Cortex of kidney (tissue), 1 donor: Measurements from ENCODE around the gene INTS1.
"Not testable (repeated sequence)": the region's sequence is repeated elsewhere in the genome, so short reads cannot be mapped to it uniquely, and the experiment has no call there.

Experiments used
- DNase-seq: peaks from one replicate; lab custom pipeline; 2025; lab: John Stamatoyannopoulos, UW

The INTS1 gene

DNA sequence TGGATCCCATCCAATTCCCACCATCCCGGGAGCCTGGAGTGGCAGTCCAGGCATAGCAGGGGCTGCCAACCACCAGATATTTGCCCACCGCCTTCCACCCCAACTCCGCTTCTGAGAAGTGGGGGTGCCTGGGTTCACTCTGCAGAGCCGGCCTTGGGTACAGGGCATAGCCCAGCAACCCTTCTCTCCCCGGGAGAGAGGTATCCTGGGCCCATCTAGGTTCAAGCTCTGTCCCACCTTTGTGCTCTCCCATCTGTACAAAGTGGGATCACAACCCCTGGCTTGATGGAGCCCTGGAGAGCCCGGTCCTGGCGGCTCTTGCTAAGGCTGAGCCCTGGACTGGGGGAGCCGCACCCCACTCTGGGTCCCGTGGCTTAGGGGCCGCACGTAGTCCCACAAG, 57.1 kb downstream of the INTS1 start:
- no peak for DNase-seq

DNA sequence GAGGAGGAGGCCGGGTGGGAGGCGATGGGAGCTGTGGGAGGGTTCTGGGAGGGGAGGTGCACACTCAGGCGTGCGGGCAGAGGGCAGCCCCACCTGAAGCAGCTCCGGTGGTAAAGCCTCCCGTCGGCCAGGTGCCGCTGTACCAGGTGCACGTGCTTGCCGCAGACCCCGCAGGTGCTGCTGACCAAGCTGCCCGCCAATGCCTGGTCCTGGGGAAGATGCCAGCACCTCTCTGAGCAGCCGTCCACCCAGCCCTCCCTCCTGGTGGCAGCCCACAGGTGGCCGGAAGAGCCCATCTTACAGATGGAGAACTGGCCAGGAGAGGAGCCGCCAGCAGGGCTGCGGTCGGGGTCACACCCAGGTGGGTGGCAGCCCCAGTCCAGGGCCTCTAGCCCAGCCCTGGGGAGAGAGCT, 57.6 kb downstream of the INTS1 start:
- no peak for DNase-seq

DNA sequence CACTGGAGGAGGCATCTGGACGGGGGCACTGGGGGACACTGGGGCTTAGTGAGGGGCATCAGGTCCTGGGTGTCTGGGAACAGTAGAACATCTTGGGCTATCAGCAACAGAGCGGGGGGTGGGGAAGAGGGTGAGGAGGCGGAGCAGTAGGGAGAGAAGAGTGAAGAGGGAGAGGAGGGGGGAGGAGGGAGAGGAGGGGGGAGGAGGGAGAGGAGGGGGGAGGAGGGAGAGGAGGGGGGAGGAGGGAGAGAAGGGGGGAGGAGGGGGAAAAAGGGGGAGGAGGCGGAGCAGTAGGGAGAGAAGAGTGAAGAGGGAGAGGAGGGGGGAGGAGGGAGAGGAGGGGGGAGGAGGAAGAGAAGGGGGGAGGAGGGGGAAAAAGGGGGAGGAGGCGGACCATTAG, 58.2 kb downstream of the INTS1 start:
- DNase-seq = not testable (repeated sequence)

DNA sequence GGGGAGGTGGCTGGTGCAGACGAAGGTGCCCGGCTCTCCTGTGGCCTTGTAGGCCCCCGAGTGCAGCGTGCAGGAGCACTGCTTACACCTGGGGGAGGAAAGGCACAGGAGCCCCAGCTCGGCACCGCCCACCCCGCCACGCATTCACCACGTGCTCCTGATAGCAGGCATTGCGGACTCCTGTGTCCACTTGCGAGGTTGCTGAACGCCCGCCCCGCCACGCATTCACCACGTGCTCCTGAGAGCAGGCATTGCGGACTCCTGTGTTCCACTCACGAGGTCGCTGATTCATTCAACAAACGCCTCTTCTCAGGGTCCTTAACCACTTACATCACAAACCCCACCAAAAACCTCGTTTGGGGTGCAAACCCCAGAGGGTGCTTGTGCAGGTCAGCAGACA, 58.8 kb downstream of the INTS1 start:
- no peak for DNase-seq

DNA sequence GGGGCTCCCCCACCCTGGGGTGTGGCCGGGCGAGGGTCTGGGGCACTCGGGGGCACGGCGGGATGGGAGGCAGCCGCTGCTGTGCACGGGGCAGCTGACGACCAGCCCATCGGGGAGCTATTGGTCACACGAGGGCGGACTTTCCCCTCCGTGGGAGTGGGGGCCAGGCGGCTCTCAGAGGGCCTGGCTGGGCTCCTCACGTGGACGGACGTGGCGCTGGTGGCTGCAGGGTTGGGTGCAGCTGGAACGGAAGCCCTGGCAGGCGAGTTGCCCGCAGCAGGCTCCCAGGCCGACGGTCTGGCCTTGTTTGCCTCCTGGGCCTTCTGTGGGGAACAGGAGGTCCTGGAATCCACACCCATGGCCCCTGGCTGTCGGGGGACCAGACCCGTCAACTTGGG, 59.3 kb downstream of the INTS1 start:
- no peak for DNase-seq

DNA sequence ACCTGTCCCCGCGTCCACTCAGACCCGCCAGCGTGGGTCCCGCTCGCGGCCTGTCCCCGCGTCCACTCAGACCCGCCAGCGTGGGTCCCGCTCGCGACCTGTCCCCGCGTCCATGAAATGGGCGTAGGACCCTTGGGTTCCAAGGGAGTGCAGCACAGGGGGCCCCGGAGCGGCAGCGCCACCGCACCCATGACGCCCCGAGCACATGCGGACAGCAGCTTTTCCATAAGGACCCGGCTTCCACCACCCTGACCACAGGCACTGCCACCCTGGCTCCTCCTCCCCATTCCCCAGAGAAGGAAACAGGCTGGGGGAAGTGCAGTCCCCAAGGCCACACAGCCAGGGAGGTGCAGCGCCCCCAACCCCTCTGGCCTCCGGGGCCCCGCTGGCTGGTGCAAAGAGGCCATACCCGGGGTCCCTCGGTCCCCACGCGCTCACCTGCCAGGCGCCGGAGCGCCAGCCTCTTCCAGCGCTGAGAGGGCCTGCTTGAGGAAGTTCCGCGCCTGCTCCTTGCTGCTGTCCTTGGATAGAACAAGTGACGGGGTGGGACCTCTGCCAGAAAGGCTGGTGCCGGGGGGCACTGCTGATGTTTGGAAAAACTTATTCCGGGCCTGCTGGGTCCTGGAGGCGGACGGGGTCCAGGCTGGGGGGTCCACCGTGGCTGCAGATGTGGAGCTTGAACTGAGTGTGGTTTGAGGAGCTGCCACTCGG, 59.8 kb downstream of the INTS1 start:
- DNase-seq = no peak

DNA sequence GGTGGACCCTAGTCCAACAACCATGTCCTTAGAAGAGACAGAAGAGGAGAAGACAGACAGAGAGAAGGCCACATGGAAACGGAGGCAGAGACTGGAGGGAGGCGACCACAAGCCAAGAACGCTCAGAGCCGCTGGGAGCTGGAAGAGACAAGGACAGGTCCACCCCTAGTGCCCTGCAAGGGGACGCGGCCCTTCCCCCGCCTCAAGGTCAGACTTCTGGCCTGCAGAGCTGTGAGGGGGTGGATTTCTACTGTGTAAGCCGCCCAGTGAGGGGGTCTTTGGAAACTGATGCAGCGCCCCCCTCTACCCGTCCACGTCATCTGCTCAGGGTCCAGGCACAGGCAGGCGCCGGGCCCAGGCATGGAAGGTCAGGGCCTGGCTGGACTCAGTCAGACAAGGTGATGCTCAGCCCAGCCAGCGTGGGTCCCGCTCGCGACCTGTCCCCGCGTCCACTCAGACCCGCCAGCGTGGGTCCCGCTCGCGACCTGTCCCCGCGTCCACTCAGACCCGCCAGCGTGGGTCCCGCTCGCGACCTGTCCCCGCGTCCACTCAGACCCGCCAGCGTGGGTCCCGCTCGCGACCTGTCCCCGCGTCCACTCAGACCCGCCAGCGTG, 60.5 kb downstream of the INTS1 start:
- not testable (repeated sequence) for DNase-seq

DNA sequence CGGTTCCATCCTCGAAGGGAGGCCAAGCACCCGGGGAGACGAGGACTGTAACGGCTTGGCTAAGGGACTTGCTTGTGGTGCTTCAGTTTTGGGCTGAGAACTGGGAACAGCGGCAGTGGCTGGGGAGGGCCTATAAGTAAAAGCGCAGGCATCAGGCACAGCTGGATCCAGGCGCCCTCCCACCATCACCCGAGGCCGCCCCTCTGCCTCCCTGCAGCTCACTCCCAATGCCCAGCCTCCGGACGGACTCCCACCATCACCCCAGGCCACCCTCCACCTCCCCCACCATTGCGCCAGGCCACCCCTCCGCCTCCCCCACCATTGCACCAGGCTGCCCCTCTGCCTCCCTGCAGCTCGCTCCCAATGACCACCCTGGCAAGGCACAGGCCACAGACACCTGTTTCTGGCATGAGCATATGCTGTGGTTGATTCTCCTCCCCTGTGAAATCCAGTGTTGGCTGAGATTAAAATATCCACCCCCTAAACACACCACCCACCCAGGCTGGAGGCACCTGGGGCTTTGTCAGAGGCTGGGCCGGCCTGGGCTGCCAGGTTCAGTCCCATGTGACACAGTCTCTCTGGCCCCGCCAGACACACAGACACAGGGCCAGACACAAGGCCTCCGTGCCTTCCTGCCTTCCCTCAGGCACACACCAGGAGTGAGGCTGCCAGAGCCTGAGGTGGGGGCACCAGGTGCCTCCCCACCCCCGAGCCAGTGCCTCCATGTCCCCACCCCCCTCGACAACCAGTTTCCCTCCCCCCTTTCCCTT, 61.6 kb downstream of the INTS1 start:
- DNase-seq = no peak

DNA sequence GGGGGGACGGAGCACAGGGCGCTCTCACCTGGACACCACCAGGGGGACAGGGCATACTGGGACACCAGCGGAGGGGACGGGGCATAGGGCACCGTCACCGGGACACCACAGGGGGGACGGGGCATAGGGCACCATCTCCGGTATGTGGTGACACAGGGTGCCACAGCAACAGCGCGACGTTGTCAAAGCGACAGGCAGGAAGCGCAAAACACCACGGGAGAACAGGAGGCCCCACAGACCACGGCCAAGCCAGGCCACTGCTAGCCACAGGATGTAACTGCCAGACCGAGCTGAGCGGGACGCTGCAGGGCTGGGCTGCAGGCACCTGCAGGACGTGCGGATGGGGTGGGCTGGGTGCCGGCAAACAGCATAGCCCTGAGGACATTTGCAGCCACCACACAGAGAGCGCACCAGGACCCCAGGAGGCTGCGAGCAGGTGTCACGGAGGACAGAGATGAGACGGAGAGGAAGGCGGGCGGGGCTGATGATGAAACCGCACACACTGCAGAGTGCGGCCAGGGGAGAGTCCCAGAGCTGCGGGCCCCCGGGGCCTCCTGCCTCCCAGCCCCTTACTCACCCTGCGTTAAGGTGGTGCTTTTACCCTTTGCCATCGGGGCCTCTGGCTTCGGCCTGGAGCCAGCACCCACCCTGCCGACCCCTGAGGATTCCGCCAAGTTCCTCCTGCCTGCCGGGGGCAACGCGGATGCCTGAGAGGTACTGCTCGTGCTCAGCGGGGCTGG, 62.4 kb downstream of the INTS1 start:
- no peak for DNase-seq

DNA sequence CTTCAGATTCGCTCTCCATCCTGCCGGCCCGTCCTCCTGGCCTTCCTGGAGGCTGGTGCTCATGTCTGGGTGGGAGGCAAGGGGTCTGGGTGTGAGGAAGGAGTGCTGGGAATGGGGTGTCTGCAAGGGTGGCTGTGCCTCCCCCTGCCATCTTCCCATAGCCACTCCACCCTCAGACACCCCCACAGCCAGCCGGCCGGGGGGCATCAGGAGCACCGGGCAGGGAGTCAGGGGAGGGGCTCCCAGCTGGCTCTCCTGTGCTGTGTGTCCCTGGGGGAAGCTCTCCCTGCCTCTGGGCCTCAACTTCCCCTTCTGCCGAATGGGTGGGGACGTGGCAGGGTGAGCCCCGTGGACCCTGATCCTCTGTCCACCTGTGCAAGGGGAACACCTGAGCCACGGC, 63.6 kb downstream of the INTS1 start:
- DNase-seq = no peak

DNA sequence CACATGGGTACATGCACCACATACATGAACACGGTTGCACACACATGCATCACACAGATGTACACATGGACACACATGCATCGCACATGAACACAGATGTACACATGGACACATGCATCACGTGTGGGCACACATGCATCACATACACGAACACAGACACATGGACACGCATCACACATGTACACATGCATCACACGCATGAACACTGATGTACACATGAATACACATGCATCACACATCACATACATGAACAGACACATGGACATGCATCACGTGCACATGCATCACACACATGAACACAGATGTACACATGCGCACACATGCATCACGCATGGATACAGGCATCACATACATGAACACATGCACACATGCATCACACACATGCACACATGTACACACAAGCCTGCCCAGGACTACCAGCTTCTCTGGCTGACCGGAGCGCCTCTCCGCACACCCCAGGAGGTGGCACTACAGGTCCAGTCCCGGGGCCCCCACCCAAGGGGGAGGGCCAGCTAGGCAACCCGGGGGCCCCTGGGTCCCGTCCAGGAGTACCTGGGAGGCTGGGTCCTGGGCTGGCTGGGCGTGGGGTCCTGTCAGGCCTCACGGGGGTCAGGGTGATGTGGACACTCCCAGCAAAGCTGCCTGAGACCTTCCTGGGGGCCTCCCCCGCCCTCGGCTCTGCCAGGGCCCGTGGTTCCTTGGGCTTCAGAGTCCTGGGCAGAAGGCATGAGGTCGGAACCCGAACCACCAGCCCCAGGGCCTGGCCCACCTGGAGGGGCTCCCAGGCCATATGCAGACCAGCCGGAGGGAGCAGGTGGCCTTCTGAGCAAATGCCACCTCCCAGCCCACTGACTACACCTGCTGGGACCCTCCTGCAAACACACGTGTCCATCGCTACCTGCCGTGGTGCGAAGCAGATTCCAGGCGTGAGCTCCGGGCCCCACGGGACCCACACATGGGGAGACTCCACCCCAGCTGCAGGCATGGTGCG, 64.5 kb downstream of the INTS1 start:
- DNase-seq = no peak

DNA sequence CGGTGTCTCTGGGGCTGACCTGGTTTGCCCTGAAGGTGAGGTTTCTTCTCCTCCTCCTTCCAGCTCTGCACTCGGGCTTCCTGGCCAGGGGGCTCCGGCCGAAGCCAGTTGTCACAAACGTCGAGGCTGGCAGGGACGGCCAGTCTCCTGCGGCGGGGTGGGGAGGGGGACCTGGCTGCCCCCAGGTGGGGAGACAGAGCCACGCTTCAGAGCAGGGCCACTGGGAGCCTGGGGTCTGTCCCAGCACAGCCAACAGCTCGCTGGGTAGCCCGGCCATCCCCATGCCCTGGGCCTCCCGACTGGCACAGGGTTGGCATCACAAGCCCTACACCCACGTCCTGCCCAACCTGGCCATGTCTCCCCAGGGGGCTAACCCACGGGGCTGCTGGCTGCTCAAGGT, 65.4 kb downstream of the INTS1 start:
- DNase-seq = no peak

DNA sequence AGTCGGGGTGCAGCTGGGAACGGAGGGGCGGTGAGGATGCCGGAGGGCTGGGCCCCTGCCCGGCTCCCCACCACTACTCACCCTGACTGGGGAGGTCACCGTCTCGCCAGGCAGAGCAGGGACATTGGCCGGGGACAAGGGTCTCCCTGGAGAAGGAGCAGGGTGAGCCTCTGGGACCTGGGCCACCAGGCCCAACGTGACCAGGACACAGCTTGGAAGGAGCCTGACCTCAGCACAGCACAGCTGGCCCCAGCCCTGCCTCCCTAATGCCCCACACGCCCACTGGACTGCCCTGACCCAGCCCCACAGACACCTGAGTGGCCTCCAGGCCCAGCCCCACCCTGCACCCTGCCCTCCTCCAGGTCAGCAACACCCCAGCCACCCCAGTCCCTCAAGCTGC, 66.0 kb downstream of the INTS1 start:
- no peak for DNase-seq

DNA sequence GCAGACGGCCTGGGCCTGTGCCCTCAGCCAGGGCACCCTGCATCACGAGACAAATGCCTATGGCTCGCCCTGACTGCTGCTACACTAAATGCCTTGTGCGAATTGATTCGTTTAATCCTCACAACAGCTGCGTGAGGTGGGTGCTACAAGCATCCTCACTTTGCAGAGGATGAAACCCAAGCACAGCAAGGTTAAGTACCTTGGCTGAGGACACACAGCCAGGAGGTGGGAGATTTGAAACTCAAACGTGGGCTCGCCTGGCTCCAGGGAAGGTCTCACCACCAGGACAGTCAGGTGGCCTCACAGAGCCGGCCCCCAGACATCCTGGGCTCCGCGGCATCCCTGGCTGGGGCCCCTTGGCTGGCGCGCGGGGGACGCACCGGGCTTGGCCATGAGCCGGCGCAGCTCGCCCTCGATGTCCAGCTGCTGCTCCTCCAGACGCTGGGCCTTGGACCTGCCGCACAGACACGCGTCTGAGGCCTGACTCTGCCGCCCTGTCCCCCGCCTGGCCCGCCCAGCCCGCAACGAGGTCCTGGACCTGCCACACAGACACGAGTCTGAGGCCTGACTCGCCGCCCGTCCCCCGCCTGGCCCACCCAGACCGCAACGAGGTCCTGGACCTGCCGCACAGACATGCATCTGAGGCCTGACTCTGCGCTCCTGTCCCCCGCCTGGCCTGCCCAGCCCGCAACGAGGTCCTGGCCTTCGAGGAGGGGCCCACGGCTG, 66.9 kb downstream of the INTS1 start:
- no peak for DNase-seq

DNA sequence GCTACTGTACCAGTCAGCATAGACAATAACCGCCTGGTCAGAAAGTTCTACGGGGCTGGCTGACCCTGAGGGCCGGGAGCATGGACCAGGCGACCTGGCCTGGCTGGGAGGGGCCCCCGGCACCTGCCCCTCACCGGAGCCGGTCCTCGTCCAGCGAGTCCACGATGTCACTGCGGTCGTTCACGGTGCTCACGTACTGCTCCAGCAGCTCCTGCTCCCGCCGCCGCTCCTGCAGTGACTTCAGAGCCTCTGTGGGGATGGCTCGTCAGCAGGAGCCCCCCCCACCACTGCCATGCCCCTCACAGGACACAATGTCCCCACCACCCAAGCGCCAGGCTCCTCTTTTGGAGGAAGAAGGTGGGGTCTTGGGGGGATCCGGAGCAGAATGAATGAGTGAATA, 67.6 kb downstream of the INTS1 start:
- no peak for DNase-seq

DNA sequence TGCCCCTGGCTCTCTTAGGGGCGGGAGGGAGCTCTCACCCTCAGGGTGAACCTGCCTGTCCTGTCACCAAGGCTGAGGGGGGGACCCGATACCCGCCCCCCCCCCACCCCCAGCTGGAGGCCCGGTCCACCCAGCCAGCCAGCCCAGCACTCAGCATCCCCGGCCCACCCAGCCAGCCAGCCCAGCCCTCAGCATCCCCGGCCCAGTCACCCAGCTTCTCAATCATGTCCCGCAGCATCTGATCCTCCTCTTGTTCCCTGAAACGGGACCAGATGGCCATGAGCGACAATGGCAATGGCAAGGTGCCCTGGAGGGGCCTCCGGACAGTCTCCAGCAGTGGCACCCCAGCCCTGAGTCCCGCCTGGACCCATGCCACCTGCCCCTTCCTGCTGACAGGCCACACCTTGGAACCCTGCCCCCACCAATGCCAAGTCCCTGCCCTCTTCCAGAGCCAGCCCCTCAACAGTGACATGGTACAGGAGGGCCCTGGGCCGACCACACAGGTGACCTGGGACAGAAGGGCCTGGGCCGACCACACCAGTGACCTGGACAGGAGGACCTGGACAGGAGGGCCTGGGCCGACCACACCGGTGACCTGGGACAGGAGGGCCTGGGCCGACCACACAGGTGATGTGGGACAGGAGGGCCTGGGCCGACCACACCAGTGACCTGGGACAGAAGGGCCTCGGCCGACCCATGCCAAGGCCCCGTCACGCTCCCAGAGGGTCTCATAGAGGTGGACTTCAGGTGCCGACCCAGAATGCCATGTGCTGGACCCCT, 69.1 kb downstream of the INTS1 start:
- DNase-seq = no peak

DNA sequence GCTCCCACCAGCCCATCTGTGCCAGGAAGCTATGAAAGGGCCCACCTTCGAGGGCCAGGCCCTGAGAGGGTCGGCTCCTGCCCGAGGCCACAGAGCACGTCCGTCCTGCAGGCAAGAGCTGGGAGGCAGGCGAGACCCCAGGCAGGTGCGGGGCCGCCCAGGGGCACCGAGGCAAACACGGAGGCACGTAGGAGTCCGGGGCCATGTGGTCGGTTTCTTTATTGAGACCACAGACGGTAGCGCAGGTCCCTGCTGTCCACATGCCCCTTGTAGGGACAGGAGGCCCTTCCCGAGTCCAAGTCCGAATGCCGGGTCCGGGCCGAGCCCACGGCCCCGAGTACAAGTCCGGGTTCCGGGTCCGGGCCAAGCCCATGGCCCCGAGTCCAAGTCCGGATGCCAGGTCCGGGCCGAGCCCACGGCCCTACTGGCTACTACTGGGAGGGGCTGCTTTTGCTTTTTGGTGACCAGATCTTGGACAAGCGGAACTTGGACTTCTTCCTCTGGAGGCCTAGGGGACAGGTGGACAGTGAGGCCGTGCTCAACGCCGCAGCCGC, 69.9 kb downstream of the INTS1 start:
- no peak for DNase-seq

DNA sequence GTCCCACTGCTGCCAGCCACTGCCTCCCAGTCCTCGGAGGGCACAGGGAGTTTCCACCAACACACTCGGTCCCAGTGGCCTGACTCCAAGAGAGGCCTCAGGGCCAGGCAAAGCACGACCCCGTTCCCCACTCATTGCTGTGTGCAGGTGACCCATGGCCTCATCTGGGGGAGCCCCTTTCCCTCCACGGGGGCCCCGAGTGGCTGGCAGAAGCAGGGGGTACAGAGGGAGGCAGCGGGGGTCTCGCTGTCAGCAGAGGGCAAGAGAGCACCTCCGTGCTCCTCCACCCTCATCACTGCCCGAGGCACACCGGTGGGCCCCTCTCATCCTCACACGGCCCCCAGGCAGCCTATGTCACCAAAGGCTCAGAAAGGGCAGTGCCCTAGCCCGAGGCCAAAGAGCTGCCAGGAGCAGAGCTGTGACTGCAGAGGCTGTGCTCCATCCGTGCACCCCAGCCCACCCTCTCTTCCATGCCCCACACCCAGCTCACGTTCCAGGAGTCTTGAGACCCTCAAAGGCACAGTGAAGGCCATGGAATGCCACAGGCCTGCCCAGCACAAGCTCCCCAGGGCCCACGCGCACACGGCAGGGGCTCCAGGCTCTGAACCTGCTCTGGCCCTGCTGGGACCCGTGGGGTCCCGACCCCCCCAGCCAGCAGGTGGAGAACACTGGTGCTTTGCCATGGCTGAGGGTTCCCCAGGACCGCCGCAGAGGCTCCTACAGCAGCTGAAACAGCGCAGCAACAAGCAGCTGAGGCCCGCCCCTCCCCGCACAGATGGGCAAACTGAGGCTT, 70.9 kb downstream of the INTS1 start:
- no peak for DNase-seq
